ENCODE measurements around the gene PUS7.

Gene PUS7

GRCh38 chr7:105478606-105479005 lies 43.5 kb downstream of the PUS7 start:
- H3K4me3 ChIP-seq (ENCODE audit: low read length in 2 of 2) = no peak overlapping the region
- H2AK5ac ChIP-seq (ENCODE audit: low read depth, low read length) = no peak overlapping the region
- no peak overlapping the region for H3K27ac ChIP-seq (replicated peaks; ENCODE audit: low read length)
- peaks cover 4 to 66% of the 10 kb centered on the region in 2 donors for H3K36me3 ChIP-seq (replicated peaks in 1 of 2; ENCODE audit: control insufficient read depth in 2 of 2, insufficient read depth in 2 of 2, low read length in 2 of 2)
- H3K14ac ChIP-seq (ENCODE audit: low read length) = no peak overlapping the region
- no peak overlapping the region for H2BK12ac ChIP-seq (ENCODE audit: low read length)
- H2AFZ ChIP-seq (ENCODE audit: low read length) = no peak overlapping the region
- no peaks in the 10 kb centered on the region for H3K27me3 ChIP-seq (ENCODE audit: control insufficient read depth in 3 of 3, insufficient read depth in 3 of 3, low read depth in 1 of 3, low read length in 3 of 3)
- H3K23ac ChIP-seq (ENCODE audit: low read depth, low read length, poor library complexity) = no peak overlapping the region
- H2BK15ac ChIP-seq (ENCODE audit: low read length) = no peak overlapping the region
- no peak overlapping the region for H3K4me2 ChIP-seq (ENCODE audit: insufficient read depth, low read length, poor library complexity, severe bottlenecking)
- H3K9ac ChIP-seq (ENCODE audit: low read depth, low read length, poor library complexity) = no peak overlapping the region
- H4K8ac ChIP-seq (ENCODE audit: low read depth, low read length) = no peak overlapping the region
- no peaks in the 10 kb centered on the region for H3K4me1 ChIP-seq (ENCODE audit: control insufficient read depth in 2 of 2, insufficient read depth in 1 of 2, low read depth in 1 of 2, low read length in 2 of 2)
- no peak overlapping the region for H2BK5ac ChIP-seq (ENCODE audit: low read length)
- H4K91ac ChIP-seq (ENCODE audit: low read depth, low read length, poor library complexity) = no peak overlapping the region
- no peak overlapping the region for H3K4ac ChIP-seq (ENCODE audit: low read length)
- no CpG with 5 or more reads among the region's 5 CpGs for WGBS, 2 donors (ENCODE audit: extremely low coverage in 2 of 2, insufficient read length in 2 of 2, insufficient replicate concordance in 1 of 2)
- no peak for DNase-seq (ENCODE audit: low spot score)
- H3K9me3 ChIP-seq (replicated peaks in 1 of 2; ENCODE audit: control insufficient read depth in 2 of 2, insufficient read depth in 1 of 2, low read depth in 1 of 2, low read length in 2 of 2) = no peaks in the 10 kb centered on the region
- no peak overlapping the region for H2BK120ac ChIP-seq (ENCODE audit: low read depth, low read length)
- H3K18ac ChIP-seq (ENCODE audit: low read length) = no peak overlapping the region
- no peaks in the 10 kb centered on the region for H3K79me1 ChIP-seq (ENCODE audit: low read depth, low read length)

DNA sequence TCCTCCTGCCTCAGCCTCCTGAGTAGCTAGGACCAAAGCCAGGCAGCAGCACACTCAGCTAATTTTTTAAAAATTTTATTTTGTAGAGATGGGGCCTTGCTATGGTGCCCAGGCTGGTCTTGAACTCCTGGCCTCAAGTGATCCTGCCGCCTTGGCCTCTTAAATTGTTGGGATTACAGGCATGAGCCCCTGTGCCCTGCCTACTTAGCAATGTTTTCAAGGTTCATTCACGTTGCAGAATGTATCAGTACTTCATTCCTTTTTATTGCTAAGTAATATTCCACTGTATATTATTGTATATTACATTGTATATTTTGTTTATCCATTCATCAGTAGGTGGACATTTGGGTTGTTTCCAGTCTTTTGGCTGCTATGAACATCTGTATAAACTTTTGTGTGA lies 44.2 kb downstream of the PUS7 start:
- no peak overlapping the region for H2AFZ ChIP-seq (ENCODE audit: low read length)
- H3K36me3 ChIP-seq (replicated peaks in 1 of 2; ENCODE audit: control insufficient read depth in 2 of 2, insufficient read depth in 2 of 2, low read length in 2 of 2) = peaks cover 4 to 64% of the 10 kb centered on the region in 2 donors
- WGBS, 2 donors (ENCODE audit: extremely low coverage in 2 of 2, insufficient read length in 2 of 2, insufficient replicate concordance in 1 of 2) = no CpG with 5 or more reads among the region's 2 CpGs

GRCh38 chr7:105474045-105474444 lies 48.0 kb downstream of the PUS7 start:
- no peak overlapping the region for H3K4me2 ChIP-seq (ENCODE audit: insufficient read depth, low read length, poor library complexity, severe bottlenecking)
- H2AFZ ChIP-seq (ENCODE audit: low read length) = no peak overlapping the region
- DNase-seq (ENCODE audit: low spot score) = no peak
- H3K4ac ChIP-seq (ENCODE audit: low read length) = no peak overlapping the region
- no peak overlapping the region for H3K23ac ChIP-seq (ENCODE audit: low read depth, low read length, poor library complexity)
- H3K27me3 ChIP-seq (ENCODE audit: control insufficient read depth in 3 of 3, insufficient read depth in 3 of 3, low read depth in 1 of 3, low read length in 3 of 3) = no peaks in the 10 kb centered on the region
- WGBS, 2 donors (ENCODE audit: extremely low coverage in 2 of 2, insufficient read length in 2 of 2, insufficient replicate concordance in 1 of 2) = no CpG with 5 or more reads among the region's 1 CpG
- H2BK15ac ChIP-seq (ENCODE audit: low read length) = no peak overlapping the region
- H3K9me3 ChIP-seq (replicated peaks in 1 of 2; ENCODE audit: control insufficient read depth in 2 of 2, insufficient read depth in 1 of 2, low read depth in 1 of 2, low read length in 2 of 2) = no peaks in the 10 kb centered on the region
- H2BK5ac ChIP-seq (ENCODE audit: low read length) = no peak overlapping the region
- no peak overlapping the region for H2BK120ac ChIP-seq (ENCODE audit: low read depth, low read length)
- peaks cover 4 to 57% of the 10 kb centered on the region in 2 donors for H3K36me3 ChIP-seq (replicated peaks in 1 of 2; ENCODE audit: control insufficient read depth in 2 of 2, insufficient read depth in 2 of 2, low read length in 2 of 2)
- no peak overlapping the region for H3K9ac ChIP-seq (ENCODE audit: low read depth, low read length, poor library complexity)
- H3K14ac ChIP-seq (ENCODE audit: low read length) = no peak overlapping the region
- H3K79me1 ChIP-seq (ENCODE audit: low read depth, low read length) = no peaks in the 10 kb centered on the region
- no peak overlapping the region for H4K91ac ChIP-seq (ENCODE audit: low read depth, low read length, poor library complexity)
- no peak overlapping the region for H3K18ac ChIP-seq (ENCODE audit: low read length)
- H3K27ac ChIP-seq (replicated peaks; ENCODE audit: low read length) = no peak overlapping the region
- H3K4me3 ChIP-seq (ENCODE audit: low read length in 2 of 2) = no peak overlapping the region
- no peak overlapping the region for H2BK12ac ChIP-seq (ENCODE audit: low read length)
- H4K8ac ChIP-seq (ENCODE audit: low read depth, low read length) = no peak overlapping the region
- no peaks in the 10 kb centered on the region for H3K4me1 ChIP-seq (ENCODE audit: control insufficient read depth in 2 of 2, insufficient read depth in 1 of 2, low read depth in 1 of 2, low read length in 2 of 2)
- H2AK5ac ChIP-seq (ENCODE audit: low read depth, low read length) = no peak overlapping the region

More for the DNA sequence above, 44.2 kb downstream of the PUS7 start:
- Histone ChIP-seq H2BK5ac (ENCODE audit: low read length) (no peak overlapping the region), H3K4me2 (ENCODE audit: insufficient read depth, low read length, poor library complexity, severe bottlenecking) (no peak overlapping the region), H3K18ac (ENCODE audit: low read length) (no peak overlapping the region), H4K91ac (ENCODE audit: low read depth, low read length, poor library complexity) (no peak overlapping the region), H3K9me3 (replicated peaks in 1 of 2; ENCODE audit: control insufficient read depth in 2 of 2, insufficient read depth in 1 of 2, low read depth in 1 of 2, low read length in 2 of 2) (no peaks in the 10 kb centered on the region), H3K4me3 (ENCODE audit: low read length in 2 of 2) (no peak overlapping the region), H3K27ac (replicated peaks; ENCODE audit: low read length) (no peak overlapping the region), H2BK12ac (ENCODE audit: low read length) (no peak overlapping the region), H3K79me1 (ENCODE audit: low read depth, low read length) (no peaks in the 10 kb centered on the region), H2BK15ac (ENCODE audit: low read length) (no peak overlapping the region), H4K8ac (ENCODE audit: low read depth, low read length) (no peak overlapping the region), H3K23ac (ENCODE audit: low read depth, low read length, poor library complexity) (no peak overlapping the region), H3K14ac (ENCODE audit: low read length) (no peak overlapping the region), H3K4ac (ENCODE audit: low read length) (no peak overlapping the region), H2AK5ac (ENCODE audit: low read depth, low read length) (no peak overlapping the region), H3K4me1 (ENCODE audit: control insufficient read depth in 2 of 2, insufficient read depth in 1 of 2, low read depth in 1 of 2, low read length in 2 of 2) (no peaks in the 10 kb centered on the region), H3K27me3 (ENCODE audit: control insufficient read depth in 3 of 3, insufficient read depth in 3 of 3, low read depth in 1 of 3, low read length in 3 of 3) (no peaks in the 10 kb centered on the region), H3K9ac (ENCODE audit: low read depth, low read length, poor library complexity) (no peak overlapping the region), H2BK120ac (ENCODE audit: low read depth, low read length) (no peak overlapping the region)
- DNase-seq (ENCODE audit: low spot score) = no peak

- Histone ChIP-seq H3K9me3 (replicated peaks in 1 of 2; ENCODE audit: control insufficient read depth in 2 of 2, insufficient read depth in 1 of 2, low read depth in 1 of 2, low read length in 2 of 2) (no peaks in the 10 kb centered on the region), H4K91ac (ENCODE audit: low read depth, low read length, poor library complexity) (no peak overlapping the region)
- no peak for DNase-seq (ENCODE audit: low spot score)
Measured at GRCh38 chr7:105473163-105473562, 48.9 kb downstream of the PUS7 start.

More at GRCh38 chr7:105473163-105473562, 48.9 kb downstream of the PUS7 start:
- no peak overlapping the region for H2AFZ ChIP-seq (ENCODE audit: low read length)
- H3K9ac ChIP-seq (ENCODE audit: low read depth, low read length, poor library complexity) = no peak overlapping the region
- H2BK120ac ChIP-seq (ENCODE audit: low read depth, low read length) = no peak overlapping the region
- no peak overlapping the region for H2BK15ac ChIP-seq (ENCODE audit: low read length)
- no peak overlapping the region for H2BK12ac ChIP-seq (ENCODE audit: low read length)
- H3K18ac ChIP-seq (ENCODE audit: low read length) = no peak overlapping the region
- H2AK5ac ChIP-seq (ENCODE audit: low read depth, low read length) = no peak overlapping the region
- H3K4me3 ChIP-seq (ENCODE audit: low read length in 2 of 2) = no peak overlapping the region
- H3K36me3 ChIP-seq (replicated peaks in 1 of 2; ENCODE audit: control insufficient read depth in 2 of 2, insufficient read depth in 2 of 2, low read length in 2 of 2) = peaks cover 4 to 57% of the 10 kb centered on the region in 2 donors
- WGBS, 2 donors (ENCODE audit: extremely low coverage in 2 of 2, insufficient read length in 2 of 2, insufficient replicate concordance in 1 of 2) = no CpG with 5 or more reads among the region's 4 CpGs
- H3K4me2 ChIP-seq (ENCODE audit: insufficient read depth, low read length, poor library complexity, severe bottlenecking) = no peak overlapping the region
- no peak overlapping the region for H3K14ac ChIP-seq (ENCODE audit: low read length)
- H3K23ac ChIP-seq (ENCODE audit: low read depth, low read length, poor library complexity) = no peak overlapping the region
- no peaks in the 10 kb centered on the region for H3K79me1 ChIP-seq (ENCODE audit: low read depth, low read length)
- no peaks in the 10 kb centered on the region for H3K4me1 ChIP-seq (ENCODE audit: control insufficient read depth in 2 of 2, insufficient read depth in 1 of 2, low read depth in 1 of 2, low read length in 2 of 2)
- H3K4ac ChIP-seq (ENCODE audit: low read length) = no peak overlapping the region
- no peak overlapping the region for H4K8ac ChIP-seq (ENCODE audit: low read depth, low read length)
- H2BK5ac ChIP-seq (ENCODE audit: low read length) = no peak overlapping the region
- no peaks in the 10 kb centered on the region for H3K27me3 ChIP-seq (ENCODE audit: control insufficient read depth in 3 of 3, insufficient read depth in 3 of 3, low read depth in 1 of 3, low read length in 3 of 3)
- H3K27ac ChIP-seq (replicated peaks; ENCODE audit: low read length) = no peak overlapping the region
